Ectodermal cell (in vitro differentiated cells): ENCODE data around the gene CNDP1.
"Not testable (repeated sequence)": the region's sequence is repeated elsewhere in the genome, so short reads cannot be mapped to it uniquely, and the experiment has no call there.

Experiments used
- H3K27ac ChIP-seq: 2 replicates; pipeline ENCODE4 v1.7.0; 2013; ENCODE audit warnings: mild to moderate bottlenecking, low read depth, low read length; ENCODE audit not compliant: insufficient read depth, poor library complexity, severe bottlenecking
- H3K27me3 ChIP-seq: 2 replicates; pipeline ENCODE4 v1.7.0; 2013; ENCODE audit warnings: mild to moderate bottlenecking, low read length; ENCODE audit not compliant: insufficient read depth, control insufficient read depth, poor library complexity, severe bottlenecking
- H3K36me3 ChIP-seq: one replicate; pipeline ENCODE4 v1.7.0; 2013; ENCODE audit warnings: low read length; ENCODE audit not compliant: control insufficient read depth, insufficient read depth
- H3K4me1 ChIP-seq: one replicate; pipeline ENCODE4 v1.7.0; 2013; ENCODE audit warnings: low read length; ENCODE audit not compliant: control insufficient read depth, insufficient read depth
- H3K4me3 ChIP-seq: 2 replicates; pipeline ENCODE4 v1.7.0; 2013; ENCODE audit warnings: low read depth, low read length, control low read depth; ENCODE audit not compliant: insufficient read depth
- H3K9me3 ChIP-seq: 2 replicates; pipeline ENCODE4 v1.7.0; 2013; ENCODE audit warnings: mild to moderate bottlenecking, low read length, moderate library complexity; ENCODE audit not compliant: control insufficient read depth
- WGBS, 2 experiments: methylation state at CpG; one replicate each; pipeline ENCODE4 v1.1.7; 2013; ENCODE audit warnings: missing lambda C conversion rate in 2 of 2; 5-methylcytosine and 5-hydroxymethylcytosine counted together

The CNDP1 gene

DNA sequence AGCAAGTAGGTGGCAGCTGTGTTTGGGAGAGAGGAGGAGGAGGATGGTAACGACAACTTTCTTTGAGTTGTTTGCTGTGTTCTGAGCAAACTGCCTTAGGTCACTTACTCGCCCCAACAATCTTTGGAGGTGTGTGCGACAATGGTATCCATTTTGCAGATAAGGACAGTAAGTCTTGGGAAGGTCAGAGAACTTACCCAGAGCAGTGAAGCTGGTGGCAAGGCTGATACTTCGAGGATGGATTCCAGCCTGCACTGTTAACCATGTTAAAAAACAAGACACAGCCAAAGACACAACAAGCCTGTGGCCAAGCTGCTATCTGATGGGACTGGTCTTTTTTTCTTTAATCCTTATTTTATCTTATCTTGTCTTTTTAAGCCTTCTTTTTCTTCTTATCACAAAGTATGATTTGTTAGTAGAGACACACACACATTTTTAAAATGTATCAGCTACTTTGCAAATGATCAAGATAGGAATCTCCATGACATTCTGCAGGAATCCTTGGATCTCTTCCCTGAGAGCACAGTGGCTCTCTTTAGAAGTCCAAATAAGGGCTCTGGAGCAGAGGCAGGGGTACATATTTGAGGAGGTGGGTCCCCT, 27.9 kb downstream of the CNDP1 start:
- no peaks in the 10 kb centered on the region for H3K27me3 ChIP-seq
- H3K27ac ChIP-seq: no peak overlapping the region
- H3K9me3 ChIP-seq: peaks cover 3% of the 10 kb centered on the region
- 91 to 93% methylated on average over 4 of the region's 4 CpGs for WGBS, 2 experiments
- H3K4me1 ChIP-seq: no peaks in the 10 kb centered on the region
- H3K4me3 ChIP-seq: no peak overlapping the region
- no peaks in the 10 kb centered on the region for H3K36me3 ChIP-seq

DNA sequence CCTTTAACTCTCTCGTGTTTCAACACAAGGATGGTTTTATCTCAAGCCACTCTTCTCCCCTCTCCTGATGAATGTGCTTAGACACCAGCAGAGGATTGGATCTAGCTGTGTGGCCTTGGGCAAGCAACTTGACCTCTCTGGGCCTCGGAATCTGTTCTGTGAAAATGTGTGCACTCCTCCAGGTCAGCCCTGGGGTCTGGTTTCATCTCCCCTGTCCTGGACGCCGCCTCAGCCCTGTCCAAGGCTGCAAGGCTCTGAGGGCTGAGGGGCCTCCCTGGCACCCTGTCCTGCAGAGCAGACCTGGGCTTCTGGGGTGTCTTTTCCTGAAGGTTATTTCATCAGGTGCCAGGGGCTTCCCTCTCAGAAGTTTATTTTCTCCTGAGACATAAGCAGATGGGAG, 28.5 kb downstream of the CNDP1 start:
- Histone ChIP-seq H3K36me3 (no peaks in the 10 kb centered on the region), H3K9me3 (peaks cover 3% of the 10 kb centered on the region), H3K4me3 (no peak overlapping the region), H3K27ac (no peak overlapping the region), H3K4me1 (no peaks in the 10 kb centered on the region), H3K27me3 (no peaks in the 10 kb centered on the region)
- WGBS, 2 experiments: 92 to 97% methylated on average over 4 of the region's 4 CpGs

DNA sequence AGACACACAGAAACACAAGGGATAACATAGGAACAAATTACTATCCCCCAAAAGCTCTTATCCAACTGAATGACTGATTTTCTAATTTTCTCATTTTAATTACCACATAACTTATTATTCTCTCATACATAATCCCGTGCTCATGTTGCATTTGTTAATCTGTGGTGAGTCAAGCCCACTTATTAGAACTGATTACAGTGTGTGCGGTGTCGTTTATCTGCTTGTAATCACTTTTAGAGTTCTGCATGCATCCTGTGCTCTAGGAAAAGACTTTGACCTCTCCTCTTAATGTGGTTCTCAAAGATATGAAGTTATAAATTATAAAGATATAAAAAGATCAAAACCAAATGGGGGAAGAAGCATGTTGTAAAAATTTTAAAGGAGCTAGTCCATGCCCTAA, 29.7 kb downstream of the CNDP1 start:
- Histone ChIP-seq H3K27me3 (no peaks in the 10 kb centered on the region), H3K4me1 (no peaks in the 10 kb centered on the region), H3K27ac (no peak overlapping the region), H3K36me3 (no peaks in the 10 kb centered on the region), H3K9me3 (peaks cover 3% of the 10 kb centered on the region), H3K4me3 (no peak overlapping the region)
- WGBS, 2 experiments: 98 to 99% methylated on average over 3 of the region's 3 CpGs

DNA sequence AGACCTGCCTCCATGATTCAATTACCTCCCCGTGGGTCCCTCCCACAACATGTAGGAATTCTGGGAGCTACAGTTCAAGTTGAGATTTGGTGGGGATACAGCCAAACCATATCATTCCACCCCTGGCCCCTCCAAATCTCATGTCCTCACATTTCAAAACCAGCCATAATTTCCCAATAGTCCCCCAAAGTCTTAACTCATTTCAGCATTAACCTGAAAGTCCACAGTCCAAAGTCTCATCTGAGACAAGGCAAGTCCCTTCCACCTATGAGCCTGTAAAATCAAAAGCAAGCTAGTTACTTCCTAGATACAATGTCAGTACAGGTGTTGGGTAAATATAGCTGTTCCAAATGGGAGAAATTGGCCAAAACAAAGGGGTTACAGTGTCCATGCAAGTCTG, 30.9 kb downstream of the CNDP1 start:
- not testable (repeated sequence) for H3K27me3 ChIP-seq, H3K36me3 ChIP-seq, H3K9me3 ChIP-seq, H3K27ac ChIP-seq, H3K4me3 ChIP-seq, H3K4me1 ChIP-seq
- 92 to 97% methylated on average over 1 of the region's 1 CpG for WGBS, 2 experiments

DNA sequence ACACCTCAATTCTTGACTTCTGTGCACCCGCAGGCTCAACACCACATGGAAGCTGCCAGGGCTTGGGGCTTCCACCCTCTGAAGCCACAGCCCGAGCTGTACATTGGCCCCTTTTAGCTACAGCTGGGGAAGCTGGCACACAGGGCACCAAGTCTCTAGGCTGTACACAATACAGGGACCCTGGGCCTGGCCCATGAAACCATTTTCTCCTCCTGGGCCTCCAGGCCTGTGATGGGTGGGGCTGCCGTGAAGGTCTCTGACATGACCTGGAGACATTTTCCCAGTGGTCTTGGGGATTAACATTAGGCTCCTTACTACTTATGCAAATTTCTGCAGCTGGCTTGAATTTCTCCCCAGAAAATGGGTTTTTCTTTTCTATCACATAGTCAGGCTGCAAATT, 31.7 kb downstream of the CNDP1 start:
- not testable (repeated sequence) for H3K27ac ChIP-seq, H3K4me1 ChIP-seq, H3K27me3 ChIP-seq, H3K9me3 ChIP-seq, H3K4me3 ChIP-seq, H3K36me3 ChIP-seq
- 74 to 77% methylated on average over 3 of the region's 3 CpGs for WGBS, 2 experiments

DNA sequence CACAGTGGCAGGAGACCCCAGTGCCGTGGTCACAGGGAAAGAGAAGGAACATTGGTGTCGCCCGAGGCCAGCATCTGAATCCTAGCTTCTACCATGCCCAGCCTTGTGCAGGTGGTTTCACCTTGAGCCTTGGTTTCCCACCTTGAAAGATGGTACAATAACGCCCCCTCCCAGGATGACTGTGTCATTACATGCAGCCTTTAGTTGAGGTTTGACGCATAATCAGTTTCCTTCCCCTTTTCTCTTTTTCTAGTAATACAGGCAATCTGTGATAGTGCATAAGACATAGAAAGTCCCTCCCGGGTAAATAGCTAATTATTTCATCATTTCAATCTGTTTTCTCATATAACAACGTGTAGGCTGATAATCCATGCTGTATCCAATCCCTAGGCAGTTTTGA, 33.5 kb downstream of the CNDP1 start:
- H3K36me3 ChIP-seq: no peaks in the 10 kb centered on the region
- H3K27ac ChIP-seq: no peak overlapping the region
- WGBS, 2 experiments: 80 to 81% methylated on average over 7 of the region's 7 CpGs
- peaks cover 3% of the 10 kb centered on the region for H3K9me3 ChIP-seq
- no peak overlapping the region for H3K4me3 ChIP-seq
- no peaks in the 10 kb centered on the region for H3K4me1 ChIP-seq
- H3K27me3 ChIP-seq: no peaks in the 10 kb centered on the region

DNA sequence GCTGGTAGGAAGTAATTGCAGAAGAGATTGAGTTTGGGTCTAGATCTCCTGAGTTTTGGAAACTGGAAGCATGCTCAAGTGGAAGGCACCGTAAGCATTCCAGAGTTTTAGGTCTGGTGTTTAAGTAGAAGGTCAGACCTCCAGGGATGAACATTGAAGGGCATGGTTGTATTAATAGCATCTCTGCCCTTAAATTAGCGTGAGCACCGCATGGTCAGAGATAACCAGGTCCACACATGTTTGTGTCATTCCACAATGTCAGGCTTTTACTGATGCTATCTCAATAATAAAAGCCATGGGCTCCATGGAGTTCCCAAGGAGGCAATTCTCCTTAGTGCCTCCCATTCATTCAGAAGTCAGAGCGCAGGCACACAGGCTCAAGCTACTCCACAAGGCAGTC, 35.1 kb downstream of the CNDP1 start:
- 97% methylated on average over 4 of the region's 4 CpGs for WGBS, 2 experiments

DNA sequence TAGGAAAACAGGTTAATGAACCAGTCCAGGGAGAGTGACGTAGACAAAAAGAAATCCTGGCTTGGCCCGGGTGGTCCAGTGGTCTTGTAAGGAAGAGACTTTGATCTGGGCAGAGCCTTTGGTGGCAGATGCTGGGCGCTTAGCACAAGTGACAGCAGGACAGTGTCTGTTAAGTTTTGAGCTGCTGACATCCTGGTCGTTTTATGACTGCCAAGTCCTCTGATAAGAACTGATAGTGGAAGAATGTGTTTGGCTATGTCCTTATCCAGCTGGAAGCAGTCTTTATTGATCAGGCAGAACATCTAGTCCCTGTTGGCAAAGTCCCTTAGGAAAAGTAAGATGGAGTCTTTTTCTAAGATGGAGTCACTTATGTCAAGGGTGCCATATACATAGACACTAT, 36.0 kb downstream of the CNDP1 start:
- Histone ChIP-seq H3K4me3 (no peak overlapping the region), H3K4me1 (no peaks in the 10 kb centered on the region), H3K36me3 (no peaks in the 10 kb centered on the region), H3K27ac (no peak overlapping the region), H3K9me3 (peaks cover 3% of the 10 kb centered on the region), H3K27me3 (no peaks in the 10 kb centered on the region)
- WGBS, 2 experiments: 83 to 86% methylated on average over 4 of the region's 4 CpGs

More for the DNA sequence above, 35.1 kb downstream of the CNDP1 start:
- no peak overlapping the region for H3K4me3 ChIP-seq
- peaks cover 3% of the 10 kb centered on the region for H3K9me3 ChIP-seq
- no peaks in the 10 kb centered on the region for H3K36me3 ChIP-seq
- no peaks in the 10 kb centered on the region for H3K27me3 ChIP-seq
- H3K27ac ChIP-seq: no peak overlapping the region
- H3K4me1 ChIP-seq: no peaks in the 10 kb centered on the region

DNA sequence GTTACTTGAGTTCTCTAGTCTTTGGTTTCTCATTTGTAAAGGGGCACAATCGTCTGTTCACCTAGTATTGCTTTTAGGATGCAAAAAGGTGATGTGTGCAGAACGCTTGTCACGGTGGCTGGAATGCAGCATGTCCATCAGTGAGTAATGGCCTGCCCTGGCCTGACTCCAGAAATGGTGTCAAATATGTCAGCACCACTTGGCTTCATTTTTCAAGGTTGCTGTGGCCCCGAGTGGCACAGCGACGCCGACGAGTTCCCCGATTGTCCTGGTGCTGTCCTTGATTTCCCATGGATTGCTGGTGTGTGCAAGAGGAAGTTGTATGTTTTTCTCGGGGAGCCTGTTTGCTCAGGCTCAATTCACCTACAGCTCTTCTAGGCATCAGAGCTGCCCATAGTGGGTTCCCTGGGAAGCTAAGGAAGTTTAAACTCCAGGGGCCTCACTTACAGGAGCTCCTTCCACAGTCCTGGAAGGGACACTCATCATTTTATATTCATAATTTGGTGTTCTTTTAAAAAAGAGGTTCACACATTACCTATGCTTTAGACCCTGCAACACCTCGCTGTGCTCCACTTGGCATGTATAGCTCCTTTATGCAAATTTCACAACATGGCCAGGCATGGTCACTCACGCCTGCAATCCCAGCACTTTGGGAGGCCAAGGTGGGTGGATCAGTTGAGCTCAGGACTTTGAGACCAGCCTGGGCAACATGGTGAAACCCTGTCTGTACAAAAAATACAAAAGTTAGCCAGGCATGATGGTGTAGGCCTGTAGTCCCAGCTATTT, 37.8 kb downstream of the CNDP1 start:
- Histone ChIP-seq H3K27ac (no peak overlapping the region), H3K4me1 (no peaks in the 10 kb centered on the region), H3K36me3 (no peaks in the 10 kb centered on the region), H3K4me3 (no peak overlapping the region), H3K27me3 (no peaks in the 10 kb centered on the region), H3K9me3 (no peaks in the 10 kb centered on the region)
- WGBS, 2 experiments: 90 to 92% methylated on average over 12 of the region's 12 CpGs

DNA sequence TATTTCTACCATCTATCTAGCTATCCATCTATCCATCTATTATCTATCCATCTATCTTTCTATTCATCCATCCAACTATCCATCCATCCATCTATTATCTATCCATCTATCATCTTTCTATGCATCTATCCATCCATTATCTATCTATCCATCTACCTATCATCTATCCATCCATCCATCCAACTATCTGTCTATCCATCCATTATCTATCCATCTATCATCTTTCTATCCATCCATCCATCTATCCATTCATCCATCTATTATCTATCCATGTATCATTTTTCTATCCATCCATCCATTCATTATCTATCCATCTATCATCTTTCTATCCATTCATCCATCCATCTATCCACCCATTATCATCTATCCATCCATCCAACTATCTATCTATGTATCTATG, 38.8 kb downstream of the CNDP1 start:
- H3K4me3 ChIP-seq: no peak overlapping the region

More for the DNA sequence above, 38.8 kb downstream of the CNDP1 start:
- Histone ChIP-seq H3K27ac (no peak overlapping the region), H3K4me1 (no peaks in the 10 kb centered on the region), H3K9me3 (no peaks in the 10 kb centered on the region), H3K36me3 (no peaks in the 10 kb centered on the region), H3K27me3 (no peaks in the 10 kb centered on the region)
